ENCODE results near the gene C1QTNF12. TPM values are rescaled to one million over a fixed set of nuclear protein-coding genes. Genes with fewer than 3 reads are reported as not detected.

Gene C1QTNF12
- total and polyA plus RNA-seq, 2 donors (not counting 3 experiments of a cell fraction or from before 2014, with no cell fraction given), result 1.0 to 1.9 TPM

DNA sequence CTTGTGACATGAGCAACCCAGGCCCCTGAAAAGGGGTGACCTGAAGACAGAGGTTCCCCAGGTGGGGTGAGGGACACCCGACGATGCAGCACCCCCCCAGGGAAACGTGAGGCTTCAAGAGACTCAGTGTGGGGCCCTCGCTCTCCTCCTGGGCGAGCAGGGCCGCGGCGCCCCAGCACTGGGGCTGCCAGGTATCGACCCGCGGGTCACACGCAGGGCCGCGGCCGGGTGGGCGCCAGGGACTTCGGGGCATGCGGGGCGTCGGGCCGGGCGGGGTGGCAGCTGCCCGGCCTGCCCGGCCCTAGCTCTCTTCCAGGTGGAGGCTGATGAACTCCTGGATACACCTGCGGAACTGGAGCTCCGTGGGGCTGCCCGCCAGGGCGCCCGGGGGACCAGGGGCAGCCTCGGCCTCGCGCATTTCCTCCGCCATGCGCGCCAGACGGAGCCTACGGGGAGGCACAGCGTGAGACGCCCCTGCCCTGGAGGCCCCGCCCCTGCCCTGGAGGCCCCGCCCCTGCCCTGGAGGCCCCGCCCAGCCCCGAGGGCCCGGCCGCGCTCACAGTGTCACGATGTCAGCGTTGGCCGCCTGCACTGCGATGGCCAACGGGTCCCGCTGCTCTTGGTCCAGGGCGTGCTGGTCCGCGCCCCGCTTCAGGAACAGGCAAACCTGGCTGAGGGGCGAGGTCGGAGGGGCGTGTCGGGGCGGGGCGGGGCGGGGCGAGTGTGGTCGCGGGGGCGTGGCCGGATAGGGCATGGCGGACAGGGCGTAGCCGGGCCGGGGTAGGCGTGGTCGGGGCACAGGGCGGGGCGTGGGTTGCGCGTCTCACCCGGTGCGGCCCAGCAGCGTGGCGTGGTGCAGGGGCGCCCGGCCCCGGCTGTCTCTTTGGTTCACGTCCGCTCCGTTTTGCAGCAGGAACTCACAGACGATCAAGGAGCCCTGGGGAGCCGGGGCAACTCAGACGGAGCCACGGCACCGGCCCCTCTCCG lies 47.0 kb upstream of the C1QTNF12 start:
- intact Hi-C loops (cut with micrococcal nuclease), result no loop called here
- Histone ChIP-seq H3K27me3 (ENCODE audit: control insufficient read depth in 2 of 2, insufficient read depth in 2 of 2, low read length in 2 of 2) (no peaks in the 10 kb centered on the region), H3K79me2 (ENCODE audit: control insufficient read depth, insufficient read depth, low read length) (no peaks in the 10 kb centered on the region), H3K9me1 (replicated peaks; ENCODE audit: control insufficient read depth, extremely low read depth, insufficient read depth, low read length) (no peaks in the 10 kb centered on the region), H3K36me3 (ENCODE audit: control insufficient read depth in 2 of 2, extremely low read depth in 1 of 2, insufficient read depth in 2 of 2, low read length in 2 of 2) (no peaks in the 10 kb centered on the region), H3K9ac (replicated peaks; ENCODE audit: extremely low read depth, insufficient read depth, low read length) (no peak overlapping the region), H4K20me1 (replicated peaks; ENCODE audit: control insufficient read depth, extremely low read depth, insufficient read depth, low read length) (no peaks in the 10 kb centered on the region), H3K27ac (ENCODE audit: insufficient read depth, low read depth, low read length) (no peak overlapping the region), H3K9me3 (replicated peaks; ENCODE audit: control insufficient read depth, insufficient read depth, low read length) (no peaks in the 10 kb centered on the region), H3K4me1 (ENCODE audit: control insufficient read depth, extremely low read depth, insufficient read depth, low read length) (no peaks in the 10 kb centered on the region), H2AFZ (ENCODE audit: low read depth, low read length) (no peak overlapping the region), H3K4me3 (replicated peaks in 1 of 3; ENCODE audit: insufficient read depth in 1 of 3, low read depth in 1 of 3, low read length in 3 of 3) (no peak overlapping the region), H3K4me2 (ENCODE audit: insufficient read depth, low read length) (no peak overlapping the region)
- FAIRE-seq, result no peak
- dilution Hi-C loops (cut with MboI; ENCODE audit: extremely low pct_ligation_motif_present, low sequenced_read_pairs), result no loop called here
- ChIA-PET POLR2A (no interaction called here), CTCF (interaction anchor here (0.6 to 5.5 kb wide), 2 partner anchors 174 to 309 kb away, joined by 3 to 286 read pairs; no protein-coding TSS in a partner anchor)
- no peak for DNase-seq (ENCODE audit: low read depth, low spot score)
- BruUV-seq (replicated peaks), result no TSS peak
- TF ChIP-seq, protein P1, sequence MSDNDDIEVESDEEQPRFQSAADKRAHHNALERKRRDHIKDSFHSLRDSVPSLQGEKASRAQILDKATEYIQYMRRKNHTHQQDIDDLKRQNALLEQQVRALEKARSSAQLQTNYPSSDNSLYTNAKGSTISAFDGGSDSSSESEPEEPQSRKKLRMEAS (IDR thresholded peaks at IDR 0.05; ENCODE audit: insufficient read depth, insufficient read length), result no peak
- TF ChIP-seq GATA2 (IDR thresholded peaks at IDR 0.05; ENCODE audit: insufficient read depth, insufficient read length, low read depth, low read length), result no peak
- no peak for TF ChIP-seq MYC (IDR thresholded peaks at IDR 0.05; ENCODE audit: low read depth, low read length)
- no peak for TF ChIP-seq FOS (IDR thresholded peaks at IDR 0.05; ENCODE audit: borderline replicate concordance, insufficient read depth, low read length)
- no peak for TF ChIP-seq CTCF (IDR thresholded peaks at IDR 0.05; ENCODE audit: extremely low read depth in 1 of 2, insufficient read depth in 1 of 2, low read depth in 1 of 2, low read length in 2 of 2)
- TF ChIP-seq JUN (IDR thresholded peaks at IDR 0.05; ENCODE audit: borderline replicate concordance, insufficient read depth, insufficient read length, low read depth), result no peak
- no peak for TF ChIP-seq EZH2 (IDR thresholded peaks at IDR 0.05; ENCODE audit: borderline replicate concordance, low read depth, low read length, severe bottlenecking)
- no peak for TF ChIP-seq POLR2AphosphoS5 (IDR thresholded peaks at IDR 0.05; ENCODE audit: insufficient read depth, low read depth, low read length)
- TF ChIP-seq POLR2A (IDR thresholded peaks at IDR 0.05; ENCODE audit: low read depth, low read length), result no peak
